DMS53 (cell line): ENCODE data around the gene STRN4.
"Not testable (repeated sequence)": the region's sequence is repeated elsewhere in the genome, so short reads cannot be mapped to it uniquely, and the experiment has no call there.

Source experiments
- DNase-seq: peaks from one replicate; lab custom pipeline; 2025; lab: John Stamatoyannopoulos, UW

STRN4 gene

DNA sequence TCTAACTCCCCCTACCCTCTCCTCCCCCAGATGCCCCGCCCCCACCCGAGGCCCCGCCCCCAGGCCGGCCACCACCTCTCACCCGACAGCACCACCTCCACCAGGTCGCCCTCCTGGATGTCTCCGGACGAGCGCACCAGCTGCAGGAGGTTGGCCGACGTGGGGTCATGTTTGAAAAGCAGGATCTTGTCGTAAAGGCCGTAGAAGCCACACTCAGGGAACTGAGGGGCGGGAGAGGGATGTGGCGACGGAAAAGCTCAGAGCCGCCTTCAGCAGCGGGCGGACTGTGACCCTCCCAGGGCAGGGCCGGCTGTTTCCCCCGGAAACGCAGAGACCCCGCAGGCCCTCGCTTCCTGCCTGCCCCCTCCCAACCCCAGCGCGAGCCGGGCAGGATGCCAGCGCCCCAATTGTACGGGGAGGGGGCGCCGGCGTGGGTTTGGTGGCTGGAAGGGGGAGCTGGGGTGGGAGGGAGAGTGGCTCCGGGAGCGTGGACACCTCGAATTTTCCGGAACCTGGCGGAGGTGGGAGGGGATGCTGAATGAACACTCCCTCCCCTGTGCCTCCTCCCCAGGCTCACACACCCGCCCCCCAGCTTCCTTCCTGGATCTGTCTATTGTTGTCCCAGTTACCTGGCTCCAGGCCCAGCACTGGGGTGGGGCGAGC is 32.3 kb downstream of the STRN4 start:
- peak; percentile 96 for DNase-seq

DNA sequence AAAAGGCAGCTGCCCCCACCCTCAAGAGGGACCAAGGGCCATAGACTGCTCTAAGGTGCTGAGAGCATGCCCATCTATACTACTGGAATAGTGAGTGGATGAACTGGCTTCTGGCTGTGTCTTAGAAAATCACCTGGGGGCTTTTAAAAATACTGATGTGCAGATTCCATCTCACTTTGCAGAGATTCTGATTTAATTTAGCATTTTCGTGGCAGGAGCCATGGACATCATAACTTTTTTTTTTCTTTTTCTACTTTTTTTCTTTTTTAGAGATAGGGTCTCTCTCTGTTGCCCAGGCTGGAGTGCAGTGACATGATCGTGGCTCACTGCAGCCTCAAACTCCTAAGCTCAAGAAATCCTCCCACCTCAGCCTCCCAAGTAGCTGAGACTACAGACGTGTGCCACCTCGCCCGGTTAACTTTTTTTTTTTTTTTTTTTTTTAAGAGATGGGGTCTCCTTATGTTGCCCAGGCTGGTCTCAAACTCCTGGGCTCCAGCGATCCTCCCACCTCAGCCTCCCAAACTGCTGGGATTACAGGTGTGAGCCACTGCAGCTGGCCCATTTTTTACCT is 33.4 kb downstream of the STRN4 start:
- DNase-seq = not testable (repeated sequence)

DNA sequence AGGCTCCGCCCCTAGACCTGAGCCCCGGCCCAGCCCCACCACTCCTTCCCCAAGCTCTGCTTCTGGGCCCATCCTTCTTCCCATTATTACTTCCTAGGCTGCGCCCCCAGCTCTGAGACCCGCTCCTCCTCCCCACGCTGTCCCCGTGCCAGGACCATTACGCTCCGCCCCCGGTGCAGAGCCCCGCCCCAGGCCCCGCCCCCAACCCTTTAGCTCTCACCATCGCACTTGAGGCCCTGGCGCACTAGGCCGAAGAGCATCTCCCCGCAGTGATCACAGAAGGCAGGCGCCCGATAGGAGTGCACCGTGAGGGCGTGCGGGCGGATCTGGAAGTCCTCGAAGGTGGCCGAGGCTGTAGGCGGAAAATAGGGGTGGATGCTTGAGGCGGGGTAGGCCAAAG is 35.6 kb downstream of the STRN4 start:
- DNase-seq = no peak

DNA sequence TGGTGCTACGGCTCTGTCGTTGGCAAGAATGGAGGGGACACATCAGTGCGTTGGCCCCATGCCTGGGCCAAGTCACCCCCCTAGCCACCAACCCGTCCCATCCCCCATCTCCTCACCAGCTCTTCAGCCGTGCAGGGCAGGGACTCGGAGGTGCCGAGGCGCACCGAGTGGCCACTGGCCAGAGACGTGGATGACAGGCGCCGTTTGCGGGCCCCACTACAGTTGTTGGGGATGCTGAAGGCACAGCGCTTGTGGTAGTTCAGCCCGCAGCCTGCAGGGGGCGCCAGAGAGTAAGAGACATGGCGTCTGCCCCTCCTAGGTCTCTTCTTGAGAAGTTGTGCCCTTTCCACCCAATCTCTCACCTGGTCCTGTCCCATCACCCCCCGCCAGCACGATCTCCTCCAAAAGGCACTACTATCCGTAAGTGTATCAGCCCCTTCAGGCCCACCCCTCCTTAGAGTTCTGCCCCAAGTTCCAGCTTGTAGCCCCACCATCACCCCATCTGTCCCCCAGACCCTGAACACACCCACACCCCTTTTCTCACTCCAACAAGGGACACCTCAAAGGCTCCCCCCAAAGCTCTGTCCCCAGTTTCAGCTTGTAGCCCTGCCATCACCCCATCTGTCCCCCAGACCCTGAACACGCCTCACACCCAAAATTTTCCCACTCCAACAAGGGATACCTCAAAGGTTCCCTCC is 41.7 kb downstream of the STRN4 start:
- peak; percentile 71 for DNase-seq

DNA sequence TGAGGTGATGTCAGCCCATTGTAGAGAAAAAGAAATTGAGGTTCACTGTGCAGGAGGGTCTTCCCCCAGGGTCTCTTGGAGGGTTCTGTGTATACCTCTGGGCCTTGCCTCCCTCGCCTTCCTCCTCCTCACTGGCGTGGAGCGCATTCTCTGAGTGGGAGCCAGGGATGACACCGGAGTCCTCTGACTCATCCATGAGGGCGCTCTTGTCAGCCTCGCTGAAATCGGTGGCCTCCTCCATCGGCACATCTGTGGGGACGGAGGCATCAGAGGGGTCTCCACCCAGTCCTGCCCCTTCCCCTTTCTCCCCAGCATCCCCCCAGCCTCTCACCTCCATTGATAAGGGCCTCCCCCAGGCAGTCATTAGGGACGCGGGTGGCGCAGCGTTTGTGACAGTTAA is 45.5 kb downstream of the STRN4 start:
- DNase-seq = no peak

DNA sequence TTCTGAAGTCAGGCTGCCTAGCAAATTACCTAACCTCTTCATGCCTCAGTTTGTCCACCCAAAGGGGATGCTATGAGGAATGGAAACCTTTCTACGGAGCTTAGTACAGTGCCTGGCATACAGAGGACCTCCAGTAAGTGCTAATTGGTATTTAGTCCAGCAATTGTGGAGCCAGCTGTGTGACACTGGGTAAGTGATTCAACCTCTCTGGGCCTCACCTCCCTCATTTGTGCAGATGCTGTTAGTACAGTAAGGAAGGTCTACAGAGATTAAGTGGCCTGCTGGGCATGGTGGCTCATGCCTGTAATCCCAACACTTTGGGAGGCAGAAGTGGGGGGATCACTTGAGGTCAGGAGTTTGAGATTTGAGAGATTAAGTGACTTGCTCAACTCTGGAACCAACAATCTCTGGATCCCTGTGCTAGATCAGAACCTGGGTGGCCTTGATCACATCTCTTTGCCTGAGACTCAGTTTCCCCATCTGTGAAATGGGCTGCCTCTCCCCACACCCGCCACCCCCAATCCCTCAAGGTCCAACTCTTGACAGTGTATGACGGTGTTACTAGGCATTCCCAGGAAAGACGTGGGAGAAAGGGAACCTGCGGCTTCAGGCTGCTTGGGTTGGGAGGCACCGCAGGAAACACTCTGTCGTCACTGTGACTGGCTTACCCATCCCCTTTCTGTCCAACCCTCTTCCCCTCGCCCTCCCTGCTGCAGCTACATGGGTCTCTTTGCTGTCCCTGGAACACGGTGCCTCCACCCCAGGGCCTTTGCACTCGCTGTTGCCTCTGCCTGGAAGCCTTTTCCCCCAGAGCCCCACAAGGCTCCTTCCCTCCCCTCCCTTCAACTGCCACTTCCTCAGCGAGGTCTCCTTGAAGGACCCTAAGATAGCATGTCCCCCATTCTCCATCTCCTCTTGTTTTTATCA is 47.6 kb downstream of the STRN4 start:
- no peak for DNase-seq

DNA sequence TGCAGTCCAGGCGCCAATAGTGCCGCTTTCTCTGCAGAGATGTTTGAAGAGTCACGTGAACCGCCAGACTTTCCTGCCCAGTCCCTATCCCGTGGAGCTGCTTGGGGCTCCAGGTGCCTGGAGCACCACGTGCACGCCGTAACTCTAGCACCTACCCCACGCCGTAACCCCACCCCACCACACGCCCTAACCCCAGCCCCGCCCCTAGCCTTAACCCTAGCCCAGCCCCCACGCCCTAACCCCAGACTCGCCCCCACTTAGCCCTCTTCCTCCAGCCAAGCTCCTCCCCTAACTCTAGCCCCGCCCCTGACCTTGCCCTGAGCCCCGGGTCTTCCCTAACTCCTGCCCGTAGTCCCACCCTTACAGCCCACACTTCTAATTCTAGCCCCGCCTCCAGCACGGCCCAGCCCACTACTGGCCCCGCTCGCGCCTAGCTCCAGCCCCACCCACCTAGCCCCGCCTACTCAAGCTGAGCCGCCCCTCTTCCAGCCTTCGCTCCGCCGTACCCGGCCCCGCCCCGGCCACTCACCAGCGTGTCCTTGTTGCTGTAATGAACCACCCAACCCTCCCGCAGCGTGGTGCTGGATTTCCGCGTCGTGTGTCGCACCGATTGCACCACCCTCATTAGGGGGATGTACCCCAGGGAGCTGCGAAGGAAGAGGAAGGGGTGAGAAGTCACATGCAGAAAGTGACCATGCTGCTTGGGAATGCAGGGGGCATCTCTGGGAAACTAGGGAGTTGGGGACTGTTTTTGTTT is 48.9 kb downstream of the STRN4 start:
- peak; percentile 46 for DNase-seq

DNA sequence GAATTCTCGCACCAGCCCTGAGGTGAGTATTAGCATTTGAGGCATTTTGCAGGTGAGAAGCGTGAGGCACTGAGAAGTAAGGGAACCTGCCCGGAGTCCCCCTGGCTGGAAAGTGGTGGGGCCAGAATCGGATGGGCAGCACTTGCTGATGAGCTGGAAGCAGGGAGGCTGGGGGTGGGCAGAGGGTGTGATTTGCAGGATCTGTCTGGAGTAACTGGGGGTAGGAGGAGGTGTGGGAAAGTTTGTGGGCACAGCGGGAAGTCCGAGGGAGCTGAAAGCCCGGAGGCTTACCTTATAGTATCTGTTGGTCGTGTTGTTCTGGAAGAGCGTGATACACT is 49.4 kb downstream of the STRN4 start:
- DNase-seq = no peak

DNA sequence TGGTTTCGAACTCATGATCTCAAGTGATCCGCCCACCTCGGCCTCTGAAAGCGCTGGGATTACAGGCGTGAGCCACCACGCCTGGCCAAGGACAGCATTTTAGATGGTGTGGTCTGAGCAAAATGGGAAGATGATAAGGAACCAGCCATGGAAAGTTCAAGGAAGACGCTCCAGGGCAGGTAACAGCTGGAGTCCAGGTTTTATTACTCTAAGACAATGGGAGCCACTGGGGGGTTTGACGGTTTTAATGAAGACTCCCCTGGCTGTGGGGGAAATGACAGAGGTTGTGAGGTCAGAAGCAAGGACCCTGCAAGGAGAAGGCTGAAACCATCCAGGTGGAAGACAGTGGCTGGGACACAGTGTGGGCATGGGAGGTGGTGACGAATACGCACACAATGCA is 50.2 kb downstream of the STRN4 start:
- no peak for DNase-seq

DNA sequence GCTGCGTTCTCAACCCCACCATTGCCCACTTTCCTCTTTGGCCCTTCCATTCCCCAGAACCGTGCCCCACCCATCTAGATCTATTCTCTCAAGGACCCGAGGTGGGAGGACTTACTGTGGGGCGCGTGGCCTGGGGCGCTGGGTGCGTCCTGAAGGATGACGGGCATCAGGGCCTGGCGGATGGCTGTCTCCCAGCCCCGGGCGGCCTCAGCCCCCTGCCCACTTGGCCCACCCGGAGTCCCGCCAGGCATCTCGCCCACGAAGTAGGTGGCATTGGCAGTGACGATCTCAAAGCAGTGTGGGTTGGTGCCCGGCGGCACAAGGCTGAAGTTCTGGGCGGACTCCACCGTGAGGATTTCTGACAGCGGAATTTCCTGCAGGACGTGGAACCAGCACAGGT is 52.5 kb downstream of the STRN4 start:
- no peak for DNase-seq

DNA sequence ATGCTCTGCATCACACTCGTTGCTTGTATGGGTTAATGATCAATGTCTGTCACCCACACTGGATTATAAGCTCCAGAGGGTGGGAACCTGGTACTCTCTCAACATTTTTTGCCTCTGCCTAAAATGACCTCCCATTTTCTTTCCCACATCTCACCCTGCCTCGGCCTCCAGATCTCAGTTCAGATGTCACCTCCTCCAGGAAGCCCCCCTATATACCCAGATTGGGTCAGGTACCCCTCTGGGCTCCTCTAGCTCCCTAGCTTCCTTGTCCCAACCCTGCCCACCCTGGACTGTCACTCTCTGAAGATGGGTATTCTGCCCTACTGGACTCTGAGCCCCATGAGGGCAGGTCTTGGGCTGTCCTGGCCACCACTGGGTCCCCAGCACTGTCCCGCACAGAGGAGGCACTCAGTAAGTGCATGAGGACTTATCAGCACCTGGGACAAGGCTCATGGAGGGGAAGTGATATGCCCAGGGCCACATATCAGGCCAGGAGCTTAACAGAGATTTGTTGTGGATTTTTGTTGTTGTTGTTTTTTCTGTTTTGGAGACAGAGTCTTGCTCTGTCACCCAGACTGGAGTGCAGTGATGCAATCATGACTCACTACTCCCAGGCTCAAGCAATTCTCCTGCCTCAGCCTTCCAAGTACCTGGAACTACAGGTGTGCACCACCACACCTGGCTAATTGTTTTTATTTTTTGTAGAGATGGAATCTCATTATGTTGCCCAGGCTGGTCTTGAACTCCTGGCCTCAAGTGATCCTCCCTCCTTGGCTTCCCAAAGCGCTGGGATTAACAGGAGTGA is 53.1 kb downstream of the STRN4 start:
- peak; percentile 44 for DNase-seq

DNA sequence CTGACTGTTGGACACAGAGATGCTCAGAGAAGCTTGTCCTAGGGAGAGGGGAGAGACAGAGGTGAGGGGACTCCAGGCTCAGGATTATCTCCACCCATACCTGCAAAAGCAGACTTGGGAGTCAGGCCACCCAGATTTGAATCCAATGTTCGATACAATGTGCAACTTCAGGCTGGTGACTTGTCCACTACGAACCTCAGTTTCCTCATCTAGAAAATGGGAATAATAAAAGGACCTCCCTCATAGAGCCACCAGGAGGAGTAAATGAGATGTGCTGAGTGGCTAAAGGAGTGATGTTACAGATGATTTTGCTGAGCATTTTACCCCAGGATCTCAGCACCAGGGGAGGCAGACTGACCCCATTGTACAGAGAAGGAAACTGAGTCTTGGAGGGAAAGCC is 54.3 kb downstream of the STRN4 start:
- DNase-seq = no peak

DNA sequence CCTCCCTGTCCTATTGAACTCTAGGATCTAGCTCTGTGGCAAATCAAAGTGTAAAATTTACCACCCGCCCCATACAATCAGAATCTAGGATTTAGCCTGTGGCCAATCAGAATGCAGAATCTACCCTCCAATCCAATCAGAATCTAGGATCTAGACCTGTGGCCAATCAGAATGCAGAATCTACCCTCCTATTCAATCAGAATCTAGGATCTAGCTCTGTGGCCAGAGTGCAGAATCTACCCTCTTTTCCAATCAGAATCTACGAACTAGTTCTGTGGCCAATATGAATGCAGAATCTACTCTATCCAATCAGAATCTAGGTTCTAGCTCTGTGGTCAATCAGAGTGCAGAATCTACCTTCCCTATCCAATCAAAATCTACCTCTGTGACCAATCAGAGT is 55.1 kb downstream of the STRN4 start:
- DNase-seq = no peak

DNA sequence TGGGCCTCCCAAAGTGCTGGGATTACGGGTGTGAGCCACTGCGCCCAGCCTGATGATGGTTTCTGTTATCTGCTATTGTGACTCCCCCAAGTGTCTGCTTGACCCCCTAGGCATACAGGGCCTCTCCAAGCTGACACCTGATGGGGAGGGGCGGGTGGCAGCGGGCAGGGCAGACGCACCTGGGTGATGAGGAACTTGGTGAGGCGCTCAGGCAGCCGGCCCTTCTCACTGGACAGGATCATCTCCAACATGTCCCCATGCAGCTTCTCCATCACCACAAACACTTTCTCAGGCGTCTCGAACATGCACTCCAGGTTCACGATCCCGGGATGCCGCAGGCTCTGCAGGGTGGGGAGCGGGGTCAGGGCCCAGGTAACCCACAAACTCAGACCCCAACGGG is 56.9 kb downstream of the STRN4 start:
- DNase-seq = no peak

DNA sequence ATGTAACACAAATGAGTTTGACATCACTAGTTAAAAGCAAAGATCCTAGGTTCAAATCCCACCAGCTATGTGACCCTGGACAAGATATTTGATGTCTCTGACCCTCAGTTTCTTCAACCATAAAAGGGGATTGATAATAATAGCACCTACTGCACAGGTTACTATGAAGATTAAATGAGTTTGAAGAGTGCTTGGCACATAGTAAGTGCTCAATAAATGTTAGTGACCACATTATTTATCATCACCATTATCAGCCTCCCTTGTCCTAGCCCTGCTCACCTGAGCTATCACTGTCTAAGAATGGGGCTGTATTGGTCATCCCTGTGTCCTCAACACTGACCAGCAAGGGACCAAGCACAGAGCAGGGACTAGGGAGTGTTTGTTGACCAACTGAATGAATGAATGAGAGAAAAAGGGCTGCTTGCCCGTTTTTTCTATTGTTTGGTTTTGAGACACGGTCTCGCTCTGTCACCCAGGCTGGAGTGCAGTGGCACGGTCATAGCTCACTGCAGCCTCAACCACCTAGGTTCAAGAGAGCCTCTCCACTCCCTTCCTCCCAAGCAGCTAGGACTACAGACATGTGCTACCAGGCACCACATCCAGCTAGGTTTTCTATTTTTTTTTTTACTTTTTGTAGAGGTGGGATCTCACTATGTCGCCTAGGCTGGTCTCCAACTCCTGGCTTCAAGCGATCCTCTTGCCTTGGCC is 58.7 kb downstream of the STRN4 start:
- no peak for DNase-seq

DNA sequence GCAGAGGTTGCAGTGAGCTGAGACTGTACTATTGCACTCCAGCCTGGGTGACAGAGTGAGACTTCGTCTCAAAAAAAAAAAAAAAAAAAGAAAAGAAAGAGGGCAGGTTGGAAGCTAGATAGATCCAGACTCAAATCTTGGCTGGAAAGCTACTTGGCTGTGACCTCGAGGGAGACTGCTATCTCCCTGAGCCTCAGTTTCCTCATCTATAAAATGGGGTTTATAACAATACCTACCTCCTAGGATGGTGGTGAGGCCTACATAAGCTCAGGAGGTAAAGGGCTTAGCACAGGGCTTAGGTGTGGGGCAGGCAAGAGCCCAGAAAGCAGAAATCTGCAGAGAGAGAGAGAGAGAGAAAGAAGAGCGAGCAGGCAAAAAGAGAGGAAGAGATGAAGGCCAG is 61.1 kb downstream of the STRN4 start:
- DNase-seq = no peak

DNA sequence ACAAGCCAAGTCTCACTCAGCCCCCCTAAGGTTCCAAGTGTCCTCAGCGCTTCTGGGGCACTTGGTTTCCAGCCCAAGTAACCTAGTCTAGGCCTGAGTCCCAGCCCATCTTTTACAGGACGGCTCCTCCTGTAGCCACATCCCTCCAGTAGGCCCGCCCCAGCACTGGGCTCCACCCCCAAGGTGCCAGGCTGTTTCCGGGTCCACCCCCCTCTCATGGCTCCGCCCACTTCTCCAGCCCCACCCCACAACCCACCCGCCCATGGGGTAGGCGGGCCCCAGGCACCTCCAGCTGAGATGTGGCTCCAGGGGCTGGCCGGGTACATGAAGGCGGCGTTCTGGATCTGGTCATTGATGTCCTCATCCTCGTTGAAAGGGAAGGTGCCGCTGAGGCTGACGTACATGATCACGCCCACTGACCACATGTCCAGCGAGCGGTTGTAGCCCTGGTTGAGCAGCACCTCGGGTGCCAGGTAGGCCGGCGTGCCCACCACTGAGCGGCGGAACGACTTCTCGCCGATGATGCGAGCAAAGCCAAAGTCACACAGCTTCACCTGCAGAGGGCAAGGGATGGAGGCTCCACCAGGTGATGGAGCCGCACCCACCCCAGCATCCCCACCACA is 68.0 kb downstream of the STRN4 start:
- DNase-seq = peak; percentile 49

DNA sequence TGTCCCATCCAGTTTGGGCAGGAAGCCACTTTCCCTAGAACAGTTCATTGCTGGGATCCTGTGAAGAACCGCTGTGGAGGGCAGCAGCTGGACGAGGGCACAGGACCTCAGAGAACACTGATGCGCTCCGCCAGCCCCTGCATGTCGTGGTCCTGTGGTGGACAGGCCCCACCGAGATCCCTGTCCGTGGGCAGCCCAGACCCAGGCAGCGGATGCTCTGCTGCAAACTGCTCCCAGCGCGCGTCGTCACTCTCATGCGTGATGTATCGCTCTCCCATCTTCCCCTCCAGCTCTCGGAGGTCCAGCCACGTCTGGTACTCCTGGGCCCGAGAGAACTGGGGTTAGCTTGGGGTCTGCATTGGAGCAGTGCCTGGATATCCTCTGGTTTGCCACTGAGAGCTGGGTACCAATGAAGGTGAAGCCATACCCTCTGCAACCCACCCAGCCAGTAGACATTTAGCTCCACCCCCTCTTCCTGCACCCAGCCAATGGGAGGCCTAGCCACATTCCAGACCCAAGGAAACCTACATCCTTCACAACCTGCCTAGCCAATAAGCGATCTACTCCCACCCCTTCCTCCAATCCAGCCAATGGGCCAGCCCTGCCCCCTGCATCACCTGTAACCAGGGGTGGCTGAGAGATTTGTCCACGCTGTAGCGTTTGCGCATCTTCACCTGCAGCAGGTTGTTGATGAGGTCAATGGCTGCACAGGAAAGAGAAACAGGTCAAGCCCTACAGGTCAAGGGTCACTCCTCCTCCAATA is 71.7 kb downstream of the STRN4 start:
- DNase-seq = peak; percentile 58

DNA sequence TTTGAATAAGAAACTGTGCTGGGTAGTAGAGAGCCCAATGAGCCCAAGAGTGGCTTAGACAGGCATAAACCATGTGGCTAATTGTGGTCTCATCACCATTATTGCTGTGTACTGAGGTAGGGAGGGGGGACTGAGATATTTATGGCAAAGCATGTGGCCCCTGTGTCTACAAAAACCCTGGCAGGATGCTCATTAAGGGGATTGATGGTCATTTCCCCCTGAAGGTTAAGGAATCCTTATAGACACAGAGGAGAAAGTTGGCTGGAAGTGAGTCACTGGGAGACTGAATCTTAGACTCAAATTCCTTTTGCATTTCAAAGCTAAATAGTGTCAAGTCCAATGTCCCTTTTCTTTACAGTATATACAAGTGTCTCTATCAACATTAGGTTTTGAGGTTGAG is 75.4 kb downstream of the STRN4 start:
- no peak for DNase-seq
